Adrenal gland (tissue), 5 donors: ENCODE data around the gene STC2.

Experiments
- CTCF ChIP-seq, 6 experiments: fragments of 450-650 bp in 4 of 6; fragments of 200-600 bp in 2 of 6; sonication (generic) in 1 of 6; IDR thresholded peaks; 1 replicate in 5 of 6; 2 replicates in 1 of 6; pipeline versions ENCODE4 v1.5.1 to v1.8.0; 2016 to 2021; ENCODE audit warnings: antibody characterized with exemption in 6 of 6, mild to moderate bottlenecking in 2 of 6, moderate library complexity in 1 of 6
- POLR2A ChIP-seq, 2 donors: fragments of 450-650 bp; IDR thresholded peaks; one replicate each; pipeline ENCODE4 v1.6.1; 2017; ENCODE audit warnings: antibody characterized with exemption in 2 of 2, mild to moderate bottlenecking in 2 of 2, moderate library complexity in 1 of 2
- donor health status: DM: no; HTN: no; CAD: no.

GRCh38 chr5:173291722-173292658, 36.2 kb downstream of the STC2 start:
- no peak for TF ChIP-seq CTCF (IDR thresholded peaks at IDR 0.05)
- no peak for TF ChIP-seq POLR2A (IDR thresholded peaks at IDR 0.05)
